Sigmoid colon (tissue), 4 donors: ENCODE results near the gene CKS2.

Experiments
- CTCF ChIP-seq, 4 experiments: fragments of 450-650 bp in 3 of 4; fragments of 200-600 bp in 1 of 4; IDR thresholded peaks; one replicate each; pipeline ENCODE4 v1.5.1; 2016 to 2019; ENCODE audit warnings: antibody characterized with exemption in 4 of 4, mild to moderate bottlenecking in 3 of 4, moderate library complexity in 2 of 4
- EP300 ChIP-seq, 4 donors: sonication (generic); formaldehyde crosslinking; IDR thresholded peaks; one replicate each; pipeline ENCODE4 v1.6.1; 2017; ENCODE audit warnings: antibody characterized with exemption in 4 of 4

DNA sequence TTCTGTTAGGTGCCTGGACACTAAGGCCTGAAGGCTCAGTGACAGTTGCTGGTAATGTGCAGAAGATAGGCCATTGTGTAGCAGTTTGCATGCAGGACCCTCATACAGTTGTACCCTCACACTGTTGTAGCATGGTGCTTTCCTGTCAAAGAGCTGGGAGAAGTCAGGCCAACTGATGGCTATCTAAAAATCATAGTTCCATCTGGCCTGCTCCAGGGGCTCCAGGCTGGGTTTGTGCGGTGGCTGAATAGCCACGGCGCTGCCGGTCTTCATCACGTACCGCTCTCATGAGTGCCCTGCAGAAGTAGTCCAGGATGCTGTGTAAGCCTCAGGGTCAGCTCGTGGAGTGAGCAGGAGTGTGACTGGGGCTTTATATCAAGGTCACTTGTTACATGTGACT, 19.5 kb downstream of the CKS2 start:
- TF ChIP-seq EP300 (IDR thresholded peaks at IDR 0.05) = no peak
- TF ChIP-seq CTCF (IDR thresholded peaks at IDR 0.05) = no peak
